GM19351 (cell line): ENCODE data around the gene ZDHHC14.
"Not testable (repeated sequence)": the region's sequence is repeated elsewhere in the genome, so short reads cannot be mapped to it uniquely, and the experiment has no call there.

Experiments used
- ATAC-seq: cut with Tn5 transposase; IDR thresholded peaks from one replicate; pipeline ENCODE4 v1.9.1; 2021; ENCODE audit warnings: mild to moderate bottlenecking, moderate library complexity; ENCODE audit not compliant: unreplicated experiment

Gene ZDHHC14

DNA sequence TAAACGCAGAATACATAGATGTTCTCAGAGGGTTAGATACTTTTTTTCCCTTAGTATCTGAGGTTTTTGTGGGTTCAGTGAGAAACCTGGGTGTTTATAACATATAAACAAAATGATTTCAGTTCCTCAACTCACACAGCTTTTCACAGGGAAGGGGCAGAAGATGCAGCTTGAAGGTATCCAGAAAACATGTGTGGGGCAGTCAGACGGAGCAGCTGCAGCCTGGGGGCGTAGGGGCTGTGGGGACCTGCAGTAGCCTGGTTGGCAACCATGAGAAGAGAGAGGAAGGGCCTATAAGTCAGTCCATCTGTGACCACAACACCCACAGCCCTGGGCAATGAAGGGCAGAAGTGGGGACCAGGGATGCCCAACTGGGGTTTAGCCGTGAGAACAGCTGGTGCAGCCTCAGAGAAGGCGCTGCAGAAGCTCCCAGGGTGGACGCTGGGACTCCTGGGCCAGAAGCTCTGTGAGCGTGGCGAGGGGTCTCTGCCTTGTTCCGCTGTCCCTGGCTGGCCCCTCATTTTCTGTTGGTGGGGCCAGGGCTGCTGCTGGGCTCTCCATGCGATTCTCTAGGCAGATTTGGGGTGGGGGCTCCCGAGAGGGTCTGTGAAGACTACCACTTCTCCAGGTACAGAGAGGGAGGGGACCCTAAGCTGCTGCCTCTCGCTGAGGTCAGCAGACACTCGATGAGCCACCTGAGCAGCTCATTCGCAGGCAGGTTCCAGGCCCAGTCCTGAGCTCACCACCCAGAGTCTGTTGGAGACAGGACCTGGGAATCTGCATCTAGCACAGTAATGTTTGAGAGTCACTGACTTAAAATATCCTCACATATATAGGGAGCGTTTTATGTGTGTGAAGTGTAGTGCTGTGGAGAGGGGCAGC, 181.2 kb downstream of the ZDHHC14 start:
- ATAC-seq: peak; percentile 37

DNA sequence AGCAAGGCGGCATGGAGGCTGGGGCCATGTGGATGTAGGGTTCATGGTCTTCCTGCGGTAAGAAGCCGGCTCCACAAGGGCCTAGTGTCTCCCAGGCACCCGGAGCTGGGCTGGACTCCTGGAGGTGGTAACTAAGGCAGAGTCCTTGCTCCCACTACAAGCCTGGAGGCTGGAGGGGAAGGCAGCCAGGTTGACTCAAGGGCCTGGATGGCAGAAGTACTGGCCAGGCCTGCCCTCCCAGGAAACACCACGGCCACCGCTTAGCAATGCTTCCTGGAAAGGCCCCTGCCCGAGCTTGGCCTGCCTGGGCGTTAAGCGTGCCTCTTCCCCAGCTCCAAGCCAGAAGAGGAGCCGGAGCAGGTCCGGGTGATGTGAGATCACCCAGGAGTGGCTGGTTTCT, 182.0 kb downstream of the ZDHHC14 start:
- ATAC-seq: no peak

GRCh38 chr6:157563611-157564284, 182.8 kb downstream of the ZDHHC14 start:
- ATAC-seq: peak; percentile 70

GRCh38 chr6:157568702-157569101, 187.7 kb downstream of the ZDHHC14 start:
- no peak for ATAC-seq

DNA sequence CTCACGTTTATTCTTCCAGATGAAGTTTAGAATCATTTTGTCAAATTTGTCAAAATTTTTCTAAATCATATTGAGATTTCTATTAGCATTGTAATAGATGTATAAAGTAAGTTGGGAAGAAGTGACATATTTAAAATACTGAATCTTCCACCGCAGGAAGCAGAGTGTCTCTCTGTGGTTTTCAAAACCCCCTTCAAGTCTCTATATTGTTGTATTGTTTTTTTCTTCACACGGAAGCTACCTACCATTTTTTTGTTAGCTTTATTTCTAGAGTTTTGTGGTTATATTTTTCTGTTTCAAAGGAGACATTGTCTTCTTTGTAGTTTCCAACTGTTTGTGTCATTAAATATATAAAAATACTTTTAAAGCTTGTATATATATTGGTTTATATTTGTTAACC, 188.6 kb downstream of the ZDHHC14 start:
- ATAC-seq: peak; percentile 59

- no peak for ATAC-seq
These were observed 189.1 kb downstream of the ZDHHC14 start for GRCh38 chr6:157570104-157570503.

DNA sequence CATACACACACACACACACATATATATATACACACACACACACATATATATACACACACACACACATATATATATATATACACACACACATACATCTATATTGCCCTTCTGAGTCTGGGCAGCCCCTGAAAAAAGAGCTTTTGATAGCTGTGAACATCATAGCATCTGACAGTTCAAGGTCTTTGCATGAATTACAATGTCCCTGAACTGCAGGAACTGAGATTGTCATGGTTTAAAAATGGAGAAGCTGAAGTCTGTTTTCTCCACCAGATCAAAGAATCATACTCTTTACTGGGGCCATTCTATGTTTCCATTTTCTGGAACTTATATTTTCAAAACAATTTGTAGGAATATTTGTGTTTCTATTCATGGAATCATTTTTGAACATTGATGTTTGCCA, 189.8 kb downstream of the ZDHHC14 start:
- ATAC-seq: no peak

GRCh38 chr6:157571269-157571668, 190.3 kb downstream of the ZDHHC14 start:
- peak; percentile 56 for ATAC-seq

DNA sequence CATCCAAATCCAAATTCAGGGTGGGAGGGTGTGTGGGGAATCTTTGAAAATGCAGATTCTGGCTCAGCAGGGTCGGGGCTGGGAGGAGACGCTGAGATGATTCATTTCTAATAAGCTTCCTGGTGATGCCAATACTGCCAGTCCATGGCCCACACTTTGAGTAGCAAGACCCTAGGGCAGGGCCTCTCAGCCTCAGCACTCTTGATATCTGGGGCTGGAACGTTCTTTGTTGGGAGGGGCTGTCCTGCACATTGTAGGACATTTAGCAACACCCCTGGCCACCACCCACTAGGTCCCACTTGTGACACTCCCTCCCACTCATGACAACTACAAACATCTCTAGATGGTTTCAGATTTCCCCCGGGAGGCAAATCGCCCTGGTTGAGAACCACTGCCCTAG, 191.0 kb downstream of the ZDHHC14 start:
- ATAC-seq: no peak

DNA sequence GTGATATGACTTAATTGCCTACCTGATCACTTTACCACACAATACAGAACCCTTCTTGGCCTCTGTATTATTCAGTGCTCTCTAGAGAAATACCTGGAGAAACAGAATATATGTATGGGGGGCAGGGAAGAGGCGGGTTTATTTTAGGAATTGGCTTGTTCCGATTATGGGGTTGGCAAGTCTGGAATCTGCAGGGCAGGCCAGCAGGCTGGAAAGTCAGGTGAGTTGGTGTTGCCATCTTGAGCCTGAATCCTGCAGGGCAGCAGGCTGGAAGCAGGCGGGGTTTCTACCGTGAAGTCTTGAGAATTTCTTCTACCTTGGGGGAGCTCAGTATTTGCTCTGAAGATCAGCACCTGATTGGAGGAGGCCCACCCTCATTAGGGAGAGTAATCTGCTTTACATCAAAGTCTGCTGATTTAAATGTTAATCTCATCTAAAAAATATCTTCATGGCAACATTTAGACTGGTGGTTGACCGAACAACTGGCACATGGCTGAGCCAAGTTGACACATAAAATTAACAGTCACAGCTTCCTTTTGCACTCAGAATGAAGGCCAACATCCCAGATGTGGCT, 193.9 kb downstream of the ZDHHC14 start:
- ATAC-seq: no peak

- no peak for ATAC-seq
These were observed 194.6 kb downstream of the ZDHHC14 start for GRCh38 chr6:157575436-157576145.

- not testable (repeated sequence) for ATAC-seq
These were observed 196.0 kb downstream of the ZDHHC14 start for GRCh38 chr6:157576991-157577390.

- ATAC-seq: not testable (repeated sequence)
These were observed 197.5 kb downstream of the ZDHHC14 start for GRCh38 chr6:157578527-157578926.

DNA sequence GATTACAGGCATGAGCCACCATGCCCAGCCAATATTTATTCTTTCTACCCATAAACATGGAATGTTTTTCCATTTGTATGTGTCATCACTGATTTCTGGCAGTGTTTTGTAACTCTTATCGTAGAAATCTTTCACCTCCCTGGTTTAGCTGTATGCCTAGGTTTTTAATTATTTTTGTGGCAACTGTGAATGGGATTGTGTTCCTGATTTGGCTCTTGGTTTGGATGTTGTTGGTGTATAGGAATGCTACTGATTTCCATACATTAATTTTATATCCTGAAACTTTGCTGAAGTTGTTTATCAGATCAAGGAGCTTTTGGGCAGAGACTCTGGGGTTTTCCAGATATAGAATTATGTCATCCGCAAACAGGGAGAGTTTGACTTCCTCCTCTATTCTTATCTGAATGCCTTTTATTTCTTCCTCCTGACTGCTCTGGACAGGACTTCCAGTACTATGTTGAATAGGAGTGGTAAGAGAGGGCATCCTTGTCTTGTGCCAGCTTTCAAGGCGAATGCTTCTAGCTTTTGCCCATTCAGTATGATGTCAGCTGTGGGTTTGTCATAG, 198.6 kb downstream of the ZDHHC14 start:
- no peak for ATAC-seq

DNA sequence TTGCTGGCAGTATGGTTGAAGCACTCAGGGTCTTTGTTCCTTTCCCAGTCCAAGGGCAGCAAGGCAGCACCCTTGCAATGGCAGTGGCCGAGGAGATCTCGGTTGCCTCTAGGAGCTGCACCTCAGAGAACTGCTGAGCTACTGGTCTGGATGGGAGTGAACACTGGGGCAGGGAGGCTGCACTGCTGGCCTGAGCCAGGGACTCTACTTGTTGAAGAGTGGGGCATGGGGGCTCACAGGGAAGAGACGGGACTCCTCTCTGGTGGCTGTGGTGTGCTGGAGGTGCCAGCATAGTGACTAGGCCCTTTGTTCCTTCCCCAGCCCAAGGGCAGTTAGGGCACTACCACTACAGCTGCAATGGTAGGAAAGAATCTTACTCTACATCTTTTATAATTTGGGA, 203.0 kb downstream of the ZDHHC14 start:
- ATAC-seq: no peak

DNA sequence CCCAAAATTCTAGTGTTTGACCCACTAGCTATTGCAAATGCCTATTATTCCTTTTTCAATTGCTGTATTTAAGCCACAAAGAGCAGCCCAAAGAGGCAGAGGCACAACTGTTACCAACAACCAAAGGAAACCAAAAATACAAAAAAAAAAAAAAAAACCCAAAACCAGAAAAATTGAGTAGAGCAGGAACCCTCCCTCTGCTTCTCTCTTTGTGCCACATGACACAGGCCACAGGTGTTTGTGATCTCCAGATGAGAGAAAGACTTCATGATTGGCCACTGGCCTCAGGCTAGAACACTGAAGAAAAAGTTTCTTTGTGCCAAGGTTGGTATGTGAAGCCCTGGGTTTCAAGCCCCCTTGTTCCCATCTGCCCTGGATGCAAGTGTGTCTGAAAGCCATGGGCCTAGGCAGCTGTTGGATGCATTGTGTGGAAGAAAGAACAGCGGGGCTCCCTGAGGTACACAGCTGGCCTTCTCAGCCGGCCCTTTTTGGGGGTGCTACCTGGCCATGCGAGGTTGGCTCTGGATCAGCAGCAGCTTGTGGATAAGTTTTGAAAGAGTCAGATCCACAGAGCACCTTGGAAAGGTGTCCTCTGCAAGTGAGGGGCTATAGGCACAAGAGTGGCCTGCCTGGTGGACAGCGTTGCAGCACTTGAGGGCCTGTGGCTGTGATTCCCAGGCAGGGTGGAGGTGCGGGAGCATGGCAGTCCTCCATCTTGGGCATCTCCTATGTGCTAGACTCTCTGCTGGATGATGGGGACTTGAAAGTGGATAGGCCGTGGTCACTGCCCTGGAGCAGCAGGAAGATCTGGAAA, 204.5 kb downstream of the ZDHHC14 start:
- ATAC-seq: peak; percentile 51

DNA sequence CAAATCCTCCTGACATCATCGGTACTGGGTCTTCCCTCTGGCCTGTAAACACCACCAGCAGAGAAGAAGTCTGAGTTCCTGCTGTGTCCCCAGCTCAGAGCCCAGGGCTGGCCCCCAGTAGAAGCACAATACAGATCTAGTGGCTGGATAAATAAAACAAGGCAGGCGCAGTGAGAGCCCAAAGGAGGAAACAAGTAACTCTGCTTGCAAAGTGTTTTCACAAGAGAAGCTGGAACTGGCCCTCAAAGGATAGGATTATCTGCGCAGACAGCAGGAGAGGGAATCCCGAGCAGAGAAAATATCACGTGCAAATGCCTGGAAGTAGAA, 205.1 kb downstream of the ZDHHC14 start:
- ATAC-seq: no peak

DNA sequence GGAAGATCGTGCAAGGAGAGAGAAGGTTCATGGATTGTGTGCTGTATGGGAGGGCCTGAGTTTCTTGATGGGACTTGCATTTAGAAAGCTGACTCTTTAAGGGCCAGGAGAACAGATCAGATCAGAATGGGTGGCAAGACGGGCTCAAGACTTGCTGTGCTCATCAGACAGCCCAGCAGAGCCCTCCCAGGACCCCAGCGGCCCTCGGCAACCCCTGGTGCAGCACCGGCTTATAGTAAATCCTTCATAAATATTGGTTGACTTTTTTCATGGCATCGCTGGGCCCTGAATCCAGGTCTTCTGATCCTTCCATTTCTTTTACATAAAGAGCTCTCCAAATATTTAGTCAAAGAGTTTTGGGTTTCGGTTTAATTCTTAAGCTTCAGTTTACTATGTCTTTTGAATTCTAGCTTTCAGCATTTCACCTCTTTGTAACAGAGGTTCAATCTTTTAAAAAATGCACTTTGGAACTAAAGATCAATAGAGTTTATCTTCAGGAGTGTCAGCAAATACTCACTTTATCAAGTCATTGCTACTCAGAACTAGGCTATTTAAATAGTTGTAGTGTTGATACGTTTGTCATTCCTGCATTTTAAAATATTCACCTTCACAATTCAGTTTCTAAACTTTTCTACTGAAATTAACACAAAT, 205.6 kb downstream of the ZDHHC14 start:
- ATAC-seq: no peak

DNA sequence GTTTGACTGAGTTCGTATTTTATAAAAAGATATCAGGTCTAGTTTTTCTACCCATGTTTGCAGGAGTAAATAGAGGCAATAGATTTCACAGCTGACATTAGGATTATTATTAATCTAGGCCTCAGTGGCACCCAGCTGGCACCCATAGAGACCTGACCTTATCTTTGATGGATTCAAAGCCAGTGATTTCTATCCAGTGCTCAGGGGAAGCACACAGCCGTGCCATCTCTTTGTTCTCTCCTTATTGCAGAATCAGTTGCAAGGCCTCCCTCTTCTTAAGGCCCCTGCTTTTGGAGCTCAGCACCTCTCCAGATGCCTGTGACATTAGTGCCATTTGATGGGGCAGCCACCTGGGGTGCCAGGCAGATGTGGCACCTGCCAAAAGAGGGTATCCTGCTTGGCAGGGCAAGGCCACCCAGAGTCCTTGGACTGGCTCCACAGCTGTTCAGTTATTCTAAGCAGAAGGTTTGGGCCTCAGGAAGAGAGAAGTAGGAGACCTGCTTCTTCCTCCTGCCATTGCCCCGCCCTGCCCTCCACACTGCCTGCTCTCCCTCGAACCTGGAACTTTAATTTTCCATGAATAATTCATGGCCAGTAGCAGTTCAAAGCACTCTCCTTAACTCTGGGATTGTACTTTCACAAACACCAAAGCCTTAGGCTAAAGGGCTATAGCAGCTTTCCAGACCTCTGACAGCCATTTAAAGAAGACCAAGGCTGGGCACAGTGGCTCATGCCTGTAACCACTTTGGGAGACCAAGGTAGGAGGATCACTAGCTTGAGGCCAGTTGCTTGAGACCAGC, 206.3 kb downstream of the ZDHHC14 start:
- ATAC-seq: no peak
